GM12873 (cell line): ENCODE measurements around the gene MANSC1.

Source experiments
- TF ChIP-seq, protein P1 (sequence below): IDR thresholded peaks from 2 replicates; pipeline ENCODE4 v1.5.1; 2012; ENCODE audit warnings: low read depth, mild to moderate bottlenecking, moderate library complexity, low read length, control low read depth; ENCODE audit not compliant: insufficient read depth; ENCODE audit errors: missing control alignments

The MANSC1 gene

DNA sequence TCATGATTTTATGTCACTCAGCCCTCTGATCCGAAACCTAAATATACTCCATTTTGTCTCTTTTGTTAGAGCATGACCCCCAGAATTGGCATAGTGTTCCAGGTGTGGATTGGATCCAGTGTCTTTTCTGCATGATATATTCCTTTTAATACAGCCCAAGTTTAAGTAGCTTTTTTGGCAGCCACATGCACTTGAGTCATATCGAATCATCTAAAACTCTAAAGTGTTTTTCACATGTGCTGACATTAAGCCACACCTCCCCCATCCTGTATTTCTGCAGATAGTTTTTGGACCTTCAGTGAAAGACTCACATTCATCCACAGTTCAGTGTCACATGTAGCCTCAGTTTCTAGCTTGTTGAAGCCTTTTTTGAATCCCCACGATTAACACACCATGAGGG is 37.5 kb upstream of the MANSC1 start:
- TF ChIP-seq, protein P1, sequence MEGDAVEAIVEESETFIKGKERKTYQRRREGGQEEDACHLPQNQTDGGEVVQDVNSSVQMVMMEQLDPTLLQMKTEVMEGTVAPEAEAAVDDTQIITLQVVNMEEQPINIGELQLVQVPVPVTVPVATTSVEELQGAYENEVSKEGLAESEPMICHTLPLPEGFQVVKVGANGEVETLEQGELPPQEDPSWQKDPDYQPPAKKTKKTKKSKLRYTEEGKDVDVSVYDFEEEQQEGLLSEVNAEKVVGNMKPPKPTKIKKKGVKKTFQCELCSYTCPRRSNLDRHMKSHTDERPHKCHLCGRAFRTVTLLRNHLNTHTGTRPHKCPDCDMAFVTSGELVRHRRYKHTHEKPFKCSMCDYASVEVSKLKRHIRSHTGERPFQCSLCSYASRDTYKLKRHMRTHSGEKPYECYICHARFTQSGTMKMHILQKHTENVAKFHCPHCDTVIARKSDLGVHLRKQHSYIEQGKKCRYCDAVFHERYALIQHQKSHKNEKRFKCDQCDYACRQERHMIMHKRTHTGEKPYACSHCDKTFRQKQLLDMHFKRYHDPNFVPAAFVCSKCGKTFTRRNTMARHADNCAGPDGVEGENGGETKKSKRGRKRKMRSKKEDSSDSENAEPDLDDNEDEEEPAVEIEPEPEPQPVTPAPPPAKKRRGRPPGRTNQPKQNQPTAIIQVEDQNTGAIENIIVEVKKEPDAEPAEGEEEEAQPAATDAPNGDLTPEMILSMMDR, result no peak

DNA sequence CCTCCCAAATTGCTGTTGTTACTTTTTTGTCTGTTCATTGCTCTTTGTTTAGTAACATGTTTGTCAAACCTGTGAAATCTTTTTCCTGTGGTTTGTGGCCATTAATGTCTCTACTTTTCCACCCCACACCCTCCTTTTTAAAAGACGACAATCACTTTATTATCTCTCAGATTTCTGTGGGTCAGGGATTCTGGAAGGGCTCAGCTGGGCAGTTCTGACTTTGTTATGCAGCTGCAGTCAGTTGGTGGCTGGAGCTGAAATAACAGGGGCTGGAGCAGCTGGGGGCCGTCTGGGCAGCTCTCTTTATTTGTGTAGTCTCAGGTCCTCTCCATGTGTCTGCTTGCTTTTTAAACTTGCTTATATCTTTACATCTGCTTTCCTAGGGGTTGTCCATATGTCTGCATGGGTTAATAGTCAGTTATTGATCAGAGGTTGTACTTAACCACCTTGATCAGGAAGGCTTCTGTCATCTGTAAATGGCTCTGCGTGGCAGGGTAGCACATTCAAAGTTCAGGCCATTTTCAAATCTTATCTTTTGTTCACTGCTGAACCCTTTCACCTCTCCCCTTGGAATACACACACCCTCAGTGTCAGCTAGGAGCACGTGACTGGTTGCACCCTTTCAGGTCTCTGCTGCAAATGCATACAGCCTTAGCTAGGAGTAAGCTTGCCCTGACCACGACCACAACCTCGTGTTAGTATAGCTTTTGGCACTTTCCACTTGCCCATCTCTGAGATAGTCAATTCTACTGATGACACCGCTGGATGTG is 34.7 kb upstream of the MANSC1 start:
- TF ChIP-seq, protein P1, result no peak

DNA sequence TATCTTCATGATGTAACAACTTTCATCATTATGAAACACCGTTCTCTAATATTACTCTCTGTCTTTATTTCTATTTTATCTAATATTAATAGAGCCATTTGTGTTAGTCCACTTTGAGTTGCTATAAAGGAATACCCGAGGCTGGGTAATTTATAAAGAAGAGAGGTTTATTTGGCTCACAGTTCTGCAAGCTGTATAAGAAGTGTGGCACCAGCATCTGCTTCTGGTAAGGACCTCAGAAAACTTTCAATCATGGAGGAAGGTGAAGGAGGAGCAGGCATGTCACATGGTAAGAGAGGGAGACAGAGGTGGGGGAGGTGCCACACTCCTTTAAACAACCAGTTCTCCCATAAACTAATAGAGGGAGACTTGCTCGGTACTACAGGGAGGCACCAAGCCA is 31.9 kb upstream of the MANSC1 start:
- TF ChIP-seq, protein P1, result no peak

DNA sequence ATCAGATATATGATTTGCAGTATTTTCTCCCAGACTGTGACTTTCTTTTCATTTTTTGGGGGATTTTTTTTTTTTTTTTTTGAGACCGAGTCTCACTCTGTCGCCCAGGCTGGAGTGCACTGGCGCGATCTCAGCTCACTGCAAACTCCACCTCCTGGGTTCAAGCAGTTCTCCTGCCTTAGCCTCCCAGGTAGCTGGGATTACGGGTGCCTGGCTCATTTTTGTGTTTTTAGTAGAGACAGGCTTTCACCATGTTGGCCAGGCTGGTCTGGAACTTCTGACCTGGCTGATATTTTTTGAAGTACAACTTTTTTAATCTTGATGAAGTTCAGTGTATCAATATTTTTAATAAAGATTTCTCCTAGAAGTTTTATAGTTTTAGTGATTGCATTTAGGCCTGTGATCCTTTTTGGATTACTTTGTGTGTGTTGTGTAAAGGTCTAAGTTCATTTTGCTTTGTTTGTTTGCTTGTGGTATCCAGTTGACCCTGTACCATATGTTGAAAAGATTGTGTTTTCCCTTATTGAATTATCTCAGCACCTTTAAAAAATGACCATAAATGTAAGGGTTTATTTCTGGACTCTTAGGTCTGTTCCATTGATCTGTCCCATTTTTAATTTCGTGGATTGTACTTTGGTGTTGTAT is 31.0 kb upstream of the MANSC1 start:
- TF ChIP-seq, protein P1, result no peak

DNA sequence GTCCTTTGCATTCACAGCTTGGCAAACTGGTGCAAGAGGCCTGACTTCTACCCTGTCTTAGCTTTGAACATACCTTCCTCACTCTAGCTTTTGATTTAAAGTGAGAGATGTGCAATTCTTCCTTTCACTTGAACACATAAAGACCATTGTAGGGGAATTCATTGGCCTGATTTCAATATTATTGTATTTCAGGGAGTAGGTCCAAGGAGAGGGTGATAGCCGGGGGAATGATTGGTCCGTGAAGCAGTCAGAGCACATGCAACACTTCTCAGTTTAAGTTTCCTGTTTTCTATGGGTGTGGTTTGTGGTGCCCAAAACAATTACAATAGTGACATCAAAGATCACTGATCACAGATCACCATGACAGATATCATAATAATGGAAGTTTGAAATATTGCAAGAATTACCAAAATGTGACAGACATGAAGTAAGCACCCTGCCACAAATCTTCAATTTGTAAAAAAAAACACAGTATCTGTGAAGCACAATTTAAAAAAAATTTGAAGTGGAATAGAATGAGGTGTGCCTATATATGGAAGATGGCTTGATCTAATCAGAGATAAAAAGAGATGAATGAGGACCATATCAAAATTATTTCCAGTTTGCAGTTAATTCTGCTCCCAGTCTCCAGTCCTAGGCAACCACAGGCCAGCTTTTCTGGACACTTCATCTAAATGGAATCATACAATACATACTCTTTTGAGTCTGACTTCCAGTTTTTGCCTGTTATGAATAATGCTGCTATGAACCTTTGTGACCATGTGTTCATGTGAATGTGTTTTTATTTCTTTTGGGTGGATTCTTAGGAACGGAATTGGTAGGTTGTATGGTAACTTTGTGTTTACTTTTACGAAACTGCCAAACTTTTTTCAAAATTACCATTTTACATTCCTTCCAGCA is 30.0 kb upstream of the MANSC1 start:
- TF ChIP-seq, protein P1, result no peak

DNA sequence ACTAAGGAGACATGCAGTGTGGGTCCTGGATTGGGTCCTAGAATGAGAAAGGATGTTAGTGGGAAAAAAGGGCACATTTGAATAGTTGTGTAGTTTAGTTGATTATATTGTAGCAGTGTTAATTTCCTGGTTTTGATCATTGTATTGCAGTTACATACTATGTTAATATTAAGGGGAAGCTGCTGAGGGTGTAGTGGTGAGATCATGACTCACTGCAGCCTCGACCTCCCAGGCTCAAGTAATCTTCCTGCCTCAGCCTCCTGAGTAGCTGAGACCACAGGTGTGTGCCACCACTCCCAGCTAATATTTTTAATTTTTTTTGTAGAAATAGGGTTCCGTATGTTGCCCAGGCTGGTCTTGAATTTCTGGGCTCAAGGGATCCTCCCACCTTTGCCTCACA is 28.6 kb upstream of the MANSC1 start:
- TF ChIP-seq, protein P1, result no peak
